ENCODE results near the gene LAMTOR4.
A peak's percentile ranks its signal among the peaks of the same experiment; 100 is the strongest.
"Not testable (repeated sequence)": the region's sequence is repeated elsewhere in the genome, so short reads cannot be mapped to it uniquely, and the experiment has no call there.

The LAMTOR4 gene

DNA sequence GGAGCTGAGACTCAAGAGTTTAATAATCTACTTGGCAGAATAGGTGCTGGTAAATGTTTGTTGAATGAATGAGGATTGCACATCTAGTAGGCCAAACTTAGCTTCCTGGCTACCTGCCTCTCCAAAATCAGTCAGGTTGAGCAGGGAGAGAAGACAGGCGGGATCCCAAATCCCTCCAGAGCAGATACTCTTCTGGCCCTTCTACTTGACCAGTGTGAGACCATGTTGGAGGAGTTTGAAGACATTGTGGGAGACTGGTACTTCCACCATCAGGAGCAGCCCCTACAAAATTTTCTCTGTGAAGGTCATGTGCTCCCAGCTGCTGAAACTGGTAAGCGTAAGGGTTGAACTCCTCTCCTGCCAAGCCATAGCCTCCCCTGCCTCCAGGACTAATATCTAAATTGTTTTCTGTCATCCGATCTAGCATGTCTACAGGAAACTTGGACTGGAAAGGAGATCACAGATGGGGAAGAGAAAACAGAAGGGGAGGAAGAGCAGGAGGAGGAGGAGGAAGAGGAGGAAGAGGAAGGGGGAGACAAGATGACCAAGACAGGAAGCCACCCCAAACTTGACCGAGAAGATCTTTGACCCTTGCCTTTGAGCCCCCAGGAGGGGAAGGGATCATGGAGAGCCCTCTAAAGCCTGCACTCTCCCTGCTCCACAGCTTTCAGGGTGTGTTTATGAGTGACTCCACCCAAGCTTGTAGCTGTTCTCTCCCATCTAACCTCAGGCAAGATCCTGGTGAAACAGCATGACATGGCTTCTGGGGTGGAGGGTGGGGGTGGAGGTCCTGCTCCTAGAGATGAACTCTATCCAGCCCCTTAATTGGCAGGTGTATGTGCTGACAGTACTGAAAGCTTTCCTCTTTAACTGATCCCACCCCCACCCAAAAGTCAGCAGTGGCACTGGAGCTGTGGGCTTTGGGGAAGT, 24.2 kb upstream of the LAMTOR4 start:
- DNase-seq, result peak; percentile 64

- no peak for DNase-seq
Observed at GRCh38 chr7:100126239-100126930, 22.3 kb upstream of the LAMTOR4 start.

DNA sequence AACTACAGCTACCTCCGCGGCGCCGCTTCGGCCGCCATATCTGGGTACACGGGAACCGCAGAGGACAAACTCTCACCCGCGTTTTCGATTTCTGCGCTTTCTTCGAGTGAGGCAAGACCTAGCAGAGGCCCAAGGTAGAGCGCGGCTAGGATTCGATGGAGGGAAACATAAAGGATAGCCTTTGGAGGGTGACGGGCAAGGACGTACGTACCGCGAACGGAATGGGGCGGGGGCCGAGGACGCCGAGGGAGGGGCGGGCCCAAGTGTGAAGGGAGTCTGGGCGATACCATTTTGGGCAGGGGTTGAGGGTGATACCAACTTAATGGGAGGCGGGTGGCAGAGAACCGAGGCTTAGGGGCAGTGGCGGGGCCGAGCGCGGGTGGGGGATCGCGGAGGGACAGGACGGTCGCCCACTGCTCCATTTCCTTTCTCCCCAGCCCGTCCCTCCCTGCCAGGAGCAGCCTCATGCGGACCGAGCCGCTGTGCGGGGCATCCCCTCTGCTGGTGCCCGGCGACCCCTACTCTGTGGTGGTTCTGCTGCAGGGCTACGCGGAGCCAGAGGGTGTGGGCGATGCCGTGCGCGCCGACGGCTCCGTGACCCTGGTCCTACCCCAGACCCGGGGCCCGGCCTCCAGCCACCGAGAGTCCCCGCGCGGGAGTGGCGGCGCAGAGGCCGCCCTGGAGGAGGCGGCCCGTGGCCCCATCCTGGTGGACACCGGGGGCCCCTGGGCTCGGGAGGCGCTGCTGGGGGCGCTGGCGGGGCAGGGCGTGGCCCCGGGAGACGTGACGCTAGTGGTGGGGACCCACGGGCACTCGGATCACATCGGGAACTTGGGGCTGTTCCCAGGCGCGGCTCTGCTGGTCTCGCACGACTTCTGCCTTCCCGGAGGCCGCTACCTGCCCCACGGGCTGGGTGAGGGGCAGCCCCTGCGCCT, 21.5 kb upstream of the LAMTOR4 start, which contains the start of gene MBLAC1:
TSS of gene MBLAC1 (plus strand) at position 37 of the 935 bp plus-strand sequence. CDS start at position 466, 429 bp downstream.
- DNase-seq, result peak; percentile 92

DNA sequence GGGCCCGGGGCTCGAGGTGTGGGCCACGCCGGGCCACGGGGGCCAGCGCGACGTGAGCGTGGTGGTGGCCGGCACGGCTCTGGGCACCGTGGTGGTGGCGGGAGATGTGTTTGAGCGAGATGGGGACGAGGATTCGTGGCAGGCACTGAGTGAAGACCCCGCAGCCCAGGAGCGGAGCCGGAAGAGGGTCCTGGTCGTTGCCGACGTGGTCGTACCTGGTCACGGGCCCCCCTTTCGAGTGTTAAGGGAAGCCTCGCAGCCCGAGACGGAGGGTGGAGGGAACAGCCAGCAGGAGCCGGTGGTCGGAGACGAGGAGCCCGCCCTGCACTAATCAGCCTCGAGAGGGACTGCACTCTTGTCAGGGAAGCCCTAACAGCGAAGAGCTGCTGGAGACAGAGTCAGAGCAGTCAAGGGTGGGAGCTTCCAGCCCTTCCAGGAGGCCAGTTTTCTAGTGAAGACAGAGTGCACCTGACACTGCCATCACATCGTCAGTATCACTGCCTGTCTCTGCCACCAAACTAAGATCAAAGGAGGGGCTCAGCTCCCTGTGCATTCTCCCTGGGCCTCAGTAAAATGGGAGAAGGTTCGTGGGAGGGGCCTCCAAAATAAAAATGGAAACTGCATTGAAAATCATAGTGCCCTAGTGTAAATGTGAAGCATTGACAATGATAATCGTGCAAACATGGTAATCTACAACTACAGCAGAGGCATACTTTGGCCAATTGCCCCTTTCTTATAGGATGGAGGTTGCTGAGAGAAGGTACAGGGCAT, 20.7 kb upstream of the LAMTOR4 start:
- peak; percentile 52 for DNase-seq

DNA sequence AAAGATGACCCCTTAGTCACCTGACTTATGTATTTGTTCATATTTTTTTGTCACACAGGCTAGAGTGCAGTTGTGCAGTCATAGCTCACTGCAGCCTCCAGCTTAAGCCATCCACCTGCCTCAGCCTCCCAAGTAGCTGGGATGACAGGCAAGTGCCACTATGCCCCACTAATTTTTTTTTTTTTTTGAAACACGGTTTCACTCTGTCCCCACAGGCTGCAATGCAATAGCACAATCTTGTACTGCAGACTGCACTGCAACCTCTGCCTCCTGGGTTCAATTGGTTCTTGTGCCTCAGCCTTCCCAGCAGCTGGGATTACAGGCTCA, 20.1 kb upstream of the LAMTOR4 start:
- no peak for DNase-seq

- not testable (repeated sequence) for DNase-seq
Observed at GRCh38 chr7:100130220-100130607, 18.5 kb upstream of the LAMTOR4 start.

- peak; percentile 64 for DNase-seq
Observed at GRCh38 chr7:100130608-100131453, 17.9 kb upstream of the LAMTOR4 start.

DNA sequence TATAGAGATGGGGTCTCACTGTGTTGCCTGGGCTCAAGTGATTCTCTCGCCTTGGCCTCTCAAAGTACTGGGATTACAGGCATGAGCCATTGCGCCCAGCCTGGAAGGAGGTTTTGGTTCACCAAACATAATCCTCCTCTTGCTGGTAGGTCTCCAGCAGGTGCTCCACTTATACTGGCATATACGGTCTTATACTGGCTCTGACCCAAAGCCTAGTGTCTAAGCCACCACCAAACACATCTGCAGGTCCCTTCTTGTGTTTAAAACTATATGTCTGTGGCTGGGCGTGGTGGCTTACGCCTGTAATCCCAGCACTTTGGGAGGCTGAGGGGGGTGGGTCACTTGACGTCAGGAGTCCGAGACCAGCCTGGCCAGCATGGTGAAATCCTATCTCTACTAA, 16.6 kb upstream of the LAMTOR4 start:
- DNase-seq, result no peak

DNA sequence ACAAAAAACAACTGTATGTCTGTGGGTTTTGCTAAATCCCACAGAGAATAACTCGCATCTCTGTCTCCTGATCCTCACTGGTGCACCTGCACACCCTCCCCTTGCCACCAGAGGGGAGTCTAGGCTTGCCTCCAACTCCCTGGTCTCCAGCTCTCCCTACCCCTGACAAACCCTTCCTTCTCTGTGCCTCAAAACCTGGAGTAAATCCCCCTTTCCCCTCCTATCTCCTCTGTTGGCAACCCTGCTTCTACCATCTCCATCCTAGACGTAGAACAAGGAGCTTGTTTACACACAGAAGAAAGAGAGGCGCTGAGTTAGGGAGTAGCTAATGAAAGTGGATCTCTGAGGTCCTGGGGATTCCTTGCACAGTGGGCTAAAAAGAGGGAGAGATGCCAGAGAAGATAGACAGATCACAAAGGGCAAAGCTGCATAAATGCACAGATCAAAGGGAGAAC, 16.0 kb upstream of the LAMTOR4 start:
- peak; percentile 78 for DNase-seq

DNA sequence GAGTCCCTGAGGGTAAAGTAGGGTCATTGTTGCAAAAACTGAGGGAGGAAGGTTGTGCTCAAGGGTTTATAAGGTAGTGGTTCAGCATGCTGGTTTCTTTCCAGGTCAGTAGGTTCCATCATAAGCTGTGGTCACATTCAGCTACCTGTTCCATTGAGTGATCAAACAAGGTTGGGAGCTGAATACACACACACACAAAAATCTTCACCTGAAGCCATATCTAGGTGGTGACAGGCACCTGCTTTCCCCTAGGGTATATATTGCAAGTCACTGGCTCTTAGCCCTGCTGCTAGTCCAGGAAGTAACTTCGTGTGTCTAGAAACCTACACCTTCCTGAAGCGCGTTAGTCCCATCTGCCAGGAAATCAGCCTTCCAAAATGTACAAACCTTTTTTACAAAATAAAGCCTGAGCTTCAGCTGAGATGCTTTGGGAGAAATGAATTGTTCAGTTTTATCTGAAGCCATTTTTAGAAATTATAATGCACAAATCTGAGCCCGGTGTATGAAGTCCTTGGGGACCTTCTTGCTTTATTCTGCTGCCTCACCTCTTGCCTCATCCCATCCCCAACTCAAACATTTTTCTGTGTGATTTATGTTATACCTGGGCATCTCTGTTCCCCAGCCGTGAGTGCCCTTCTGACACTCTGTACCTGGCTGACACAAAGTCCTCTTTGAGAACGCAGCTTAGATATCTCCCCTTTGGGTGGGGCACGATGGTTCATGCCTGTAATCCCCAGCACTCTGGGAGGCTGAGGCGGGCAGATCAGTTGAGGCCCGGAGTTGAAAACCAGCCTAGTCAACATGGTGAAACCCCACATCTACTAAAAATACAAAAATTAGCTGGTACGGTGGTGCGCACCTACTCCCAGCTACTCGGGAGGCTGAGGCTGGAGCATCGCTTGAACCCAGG, 10.6 kb upstream of the LAMTOR4 start:
- no peak for DNase-seq

- no peak for DNase-seq
Observed at GRCh38 chr7:100141555-100141949, 7.2 kb upstream of the LAMTOR4 start.

GRCh38 chr7:100142461-100142860, 6.3 kb upstream of the LAMTOR4 start:
- DNase-seq, result no peak

DNA sequence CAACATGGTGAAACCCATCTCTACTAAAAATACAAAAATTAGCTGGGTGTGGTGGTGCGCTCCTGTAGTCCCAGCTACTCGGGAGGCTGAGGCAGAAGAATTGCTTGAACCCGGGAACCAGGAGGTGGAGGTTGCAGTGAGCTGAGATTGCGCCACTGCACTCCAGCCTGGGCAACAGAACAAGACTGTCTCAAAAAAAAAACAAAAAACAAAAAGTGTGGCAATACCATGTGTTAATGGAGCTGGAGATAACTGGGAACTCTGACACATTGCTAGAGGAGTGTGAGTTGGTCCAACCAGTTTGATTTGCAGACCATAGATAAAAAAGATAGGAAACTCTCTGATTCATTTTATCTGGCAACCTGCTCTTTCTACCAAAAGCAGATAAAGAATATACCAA, 2.4 kb upstream of the LAMTOR4 start:
- peak; percentile 68 for DNase-seq

GRCh38 chr7:100147278-100147677, 1.4 kb upstream of the LAMTOR4 start:
- DNase-seq, result no peak

DNA sequence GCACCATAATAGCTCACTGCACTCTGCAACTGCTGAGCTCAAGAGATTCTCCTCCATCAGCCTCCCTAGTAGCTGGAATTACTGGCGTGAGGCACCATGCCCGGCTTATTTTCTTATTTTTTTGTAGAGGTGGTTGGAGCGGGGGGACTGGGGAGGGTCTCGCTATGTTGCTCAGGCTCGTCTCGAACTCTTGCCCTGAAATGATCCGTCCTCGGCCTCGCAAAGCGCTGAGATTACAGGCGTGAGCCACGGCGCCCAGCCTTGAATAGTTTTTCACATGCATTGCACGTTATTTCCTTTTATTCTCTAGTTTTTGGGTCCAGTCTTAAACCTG, 526 bp upstream of the LAMTOR4 start:
- no peak for DNase-seq

- DNase-seq, result no peak
Observed at GRCh38 chr7:100152404-100152803, 3.7 kb downstream of the LAMTOR4 start.

DNA sequence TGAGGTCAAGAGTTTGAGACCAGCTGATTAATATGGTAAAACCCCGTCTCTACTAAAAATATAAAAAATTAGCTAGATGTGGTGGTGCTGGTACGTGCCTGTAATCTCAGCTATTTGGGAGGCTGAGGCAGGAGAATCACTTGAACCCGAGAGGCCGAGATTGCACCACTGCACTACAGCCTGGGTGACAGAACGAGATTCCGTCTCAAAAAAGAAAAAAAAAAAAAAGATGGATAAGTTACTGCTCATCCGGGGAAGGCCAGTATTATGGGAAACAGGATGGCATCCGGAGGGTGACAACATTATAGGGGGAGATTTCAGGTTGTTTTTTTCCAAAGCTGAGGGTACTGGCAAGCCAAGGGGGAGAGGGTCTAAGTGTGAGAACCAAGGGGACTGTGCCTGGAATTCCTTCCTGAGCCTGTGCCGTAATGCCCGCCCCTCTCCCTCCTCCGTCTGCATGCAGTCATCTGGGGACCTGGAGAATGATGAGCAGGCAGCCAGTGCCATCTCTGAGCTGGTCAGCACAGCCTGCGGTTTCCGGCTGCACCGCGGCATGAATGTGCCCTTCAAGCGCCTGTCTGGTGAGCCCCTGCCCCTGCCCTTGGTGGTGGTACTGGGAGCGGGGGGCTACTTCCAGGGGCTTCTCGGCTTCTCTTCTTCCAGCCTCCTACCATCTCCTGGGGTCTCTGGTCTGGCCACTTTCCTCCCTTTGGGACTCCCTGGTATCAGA, 4.4 kb downstream of the LAMTOR4 start:
- DNase-seq, result no peak

GRCh38 chr7:100153708-100154535, 5.2 kb downstream of the LAMTOR4 start:
- DNase-seq, result peak; percentile 58

Measured in hematopoietic multipotent progenitor cell treated with erythropoietin and hydrocortisone succinate and interleukin-3 and kit ligand, for 8 days (in vitro differentiated cells).